ENCODE data around the gene CHRM4. TPM values are rescaled to one million over a fixed set of nuclear protein-coding genes. Genes with fewer than 3 reads are reported as not detected.

The CHRM4 gene
- total RNA-seq, 2 donors from 2014 or later, result 1.8 TPM; not detected in 1

- Histone ChIP-seq H3K36me3 (no peaks in the 10 kb centered on the region), H3K27ac (no peak overlapping the region), H3K9me3 (no peaks in the 10 kb centered on the region), H3K4me1 (ENCODE audit: control insufficient read depth in 1 of 2, low read depth in 2 of 2) (peaks cover 11 to 14% of the 10 kb centered on the region in 2 donors), H3K27me3 (replicated peaks; ENCODE audit: insufficient read depth) (no peaks in the 10 kb centered on the region), H3K4me3 (no peak overlapping the region)
- DNase-seq (ENCODE audit: low spot score), result no peak
- ATAC-seq (ENCODE audit: insufficient number of reproducible peaks, low FRiP score, low read depth), result no peak
- TF ChIP-seq CTCF (IDR thresholded peaks at IDR 0.05), result no peak
Observed at GRCh38 chr11:46356924-46357482, 34.6 kb downstream of the CHRM4 start.

- DNase-seq (ENCODE audit: low spot score) (no peak), ATAC-seq (ENCODE audit: insufficient number of reproducible peaks, low FRiP score, low read depth) (no peak)
- Histone ChIP-seq H3K4me3 (no peak overlapping the region), H3K4me1 (ENCODE audit: control insufficient read depth in 1 of 2, low read depth in 2 of 2) (peaks cover 5 to 6% of the 10 kb centered on the region in 2 donors), H3K9me3 (no peaks in the 10 kb centered on the region), H3K27me3 (replicated peaks; ENCODE audit: insufficient read depth) (no peaks in the 10 kb centered on the region), H3K27ac (no peak overlapping the region), H3K36me3 (no peaks in the 10 kb centered on the region)
- no peak for TF ChIP-seq CTCF (IDR thresholded peaks at IDR 0.05)
Observed at GRCh38 chr11:46353698-46354097, 37.9 kb downstream of the CHRM4 start.

- DNase-seq (ENCODE audit: low spot score) (no peak), ATAC-seq (ENCODE audit: insufficient number of reproducible peaks, low FRiP score, low read depth) (no peak)
- TF ChIP-seq CTCF (IDR thresholded peaks at IDR 0.05), result peak; percentile 70
- H3K36me3 ChIP-seq, result no peaks in the 10 kb centered on the region
- H3K4me1 ChIP-seq (ENCODE audit: control insufficient read depth in 1 of 2, low read depth in 2 of 2), result peaks cover 13 to 14% of the 10 kb centered on the region in 2 donors
- H3K27ac ChIP-seq, result no peak overlapping the region
- H3K27me3 ChIP-seq (replicated peaks; ENCODE audit: insufficient read depth), result no peaks in the 10 kb centered on the region
- H3K9me3 ChIP-seq, result no peaks in the 10 kb centered on the region
- no peak overlapping the region for H3K4me3 ChIP-seq
Observed at GRCh38 chr11:46352063-46352841, 39.3 kb downstream of the CHRM4 start.

- Histone ChIP-seq H3K9me3 (no peaks in the 10 kb centered on the region), H3K27me3 (replicated peaks; ENCODE audit: insufficient read depth) (no peaks in the 10 kb centered on the region), H3K4me3 (no peak overlapping the region), H3K27ac (no peak overlapping the region), H3K36me3 (no peaks in the 10 kb centered on the region), H3K4me1 (ENCODE audit: control insufficient read depth in 1 of 2, low read depth in 2 of 2) (peaks cover 13 to 19% of the 10 kb centered on the region in 2 donors)
- DNase-seq (ENCODE audit: low spot score) (no peak), ATAC-seq (ENCODE audit: insufficient number of reproducible peaks, low FRiP score, low read depth) (no peak)
- no peak for TF ChIP-seq CTCF (IDR thresholded peaks at IDR 0.05)
Observed at GRCh38 chr11:46351606-46352005, 40.0 kb downstream of the CHRM4 start.

GRCh38 chr11:46351148-46351547 lies 40.4 kb downstream of the CHRM4 start:
- Histone ChIP-seq H3K9me3 (no peaks in the 10 kb centered on the region), H3K4me3 (no peak overlapping the region), H3K36me3 (no peaks in the 10 kb centered on the region), H3K27me3 (replicated peaks; ENCODE audit: insufficient read depth) (no peaks in the 10 kb centered on the region), H3K4me1 (ENCODE audit: control insufficient read depth in 1 of 2, low read depth in 2 of 2) (peaks cover 13 to 21% of the 10 kb centered on the region in 2 donors), H3K27ac (no peak overlapping the region)
- no peak for ATAC-seq (ENCODE audit: insufficient number of reproducible peaks, low FRiP score, low read depth)
- no peak for TF ChIP-seq CTCF (IDR thresholded peaks at IDR 0.05)
- DNase-seq (ENCODE audit: low spot score), result no peak

Measured in thoracic aorta (tissue), 2 donors.